Measurements from ENCODE around the gene PNRC1.
"Not testable (repeated sequence)": the region's sequence is repeated elsewhere in the genome, so short reads cannot be mapped to it uniquely, and the experiment has no call there.

DNA sequence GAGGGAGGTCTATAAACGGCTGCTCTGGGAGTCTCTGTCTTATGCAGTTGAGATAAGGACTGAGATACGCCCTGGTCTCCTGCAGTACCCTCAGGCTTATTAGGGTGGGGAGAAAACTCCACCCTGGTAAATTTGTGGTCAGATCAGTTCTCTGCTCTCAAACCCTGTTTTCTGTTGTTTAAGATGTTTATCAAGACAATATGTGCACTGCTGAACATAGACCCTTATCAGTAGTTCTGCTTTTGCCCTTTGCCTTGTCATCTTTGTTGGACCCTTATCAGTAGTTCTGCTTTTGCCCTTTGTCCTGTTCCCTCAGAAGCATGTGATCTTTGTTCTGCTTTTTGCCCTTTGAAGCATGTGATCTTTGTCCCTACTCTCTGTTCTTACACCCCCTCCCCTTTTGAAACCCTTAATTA is 47.7 kb downstream of the PNRC1 start:
- TF ChIP-seq, protein P1, sequence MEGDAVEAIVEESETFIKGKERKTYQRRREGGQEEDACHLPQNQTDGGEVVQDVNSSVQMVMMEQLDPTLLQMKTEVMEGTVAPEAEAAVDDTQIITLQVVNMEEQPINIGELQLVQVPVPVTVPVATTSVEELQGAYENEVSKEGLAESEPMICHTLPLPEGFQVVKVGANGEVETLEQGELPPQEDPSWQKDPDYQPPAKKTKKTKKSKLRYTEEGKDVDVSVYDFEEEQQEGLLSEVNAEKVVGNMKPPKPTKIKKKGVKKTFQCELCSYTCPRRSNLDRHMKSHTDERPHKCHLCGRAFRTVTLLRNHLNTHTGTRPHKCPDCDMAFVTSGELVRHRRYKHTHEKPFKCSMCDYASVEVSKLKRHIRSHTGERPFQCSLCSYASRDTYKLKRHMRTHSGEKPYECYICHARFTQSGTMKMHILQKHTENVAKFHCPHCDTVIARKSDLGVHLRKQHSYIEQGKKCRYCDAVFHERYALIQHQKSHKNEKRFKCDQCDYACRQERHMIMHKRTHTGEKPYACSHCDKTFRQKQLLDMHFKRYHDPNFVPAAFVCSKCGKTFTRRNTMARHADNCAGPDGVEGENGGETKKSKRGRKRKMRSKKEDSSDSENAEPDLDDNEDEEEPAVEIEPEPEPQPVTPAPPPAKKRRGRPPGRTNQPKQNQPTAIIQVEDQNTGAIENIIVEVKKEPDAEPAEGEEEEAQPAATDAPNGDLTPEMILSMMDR (conservative IDR thresholded peaks at IDR 0.05; ENCODE audit: low read depth, low read length), result not testable (repeated sequence)
- TF ChIP-seq EZH2phosphoT487 (IDR thresholded peaks at IDR 0.05; ENCODE audit: borderline replicate concordance, low read length), result not testable (repeated sequence)

Measured in PC-3 (cell line).